ENCODE data around the gene PTPDC1. TPM values are rescaled to one million over a fixed set of nuclear protein-coding genes. Genes with fewer than 3 reads are reported as not detected.

The PTPDC1 gene
- 3.3 to 4.3 TPM (median 4.2 TPM) in 5 replicates for total RNA-seq (2022; extraction: Qiagen RNA extraction; ENCODE audit: low read depth)

GRCh38 chr9:94084314-94084713 lies at the start of gene PTPDC1:
Gene PTPDC1 (plus strand): TSS chr9:94084464. CDS start chr9:94084531, 67 bp downstream.

Other genes with a start within 250 kb of the PTPDC1 start
- gene BARX1, start 129.1 kb upstream of the PTPDC1 start, total RNA-seq (2022; extraction: Qiagen RNA extraction; ENCODE audit: low read depth), result 7.1 to 12.5 TPM (median 11.0 TPM) in 5 replicates
- gene ZNF169, start 174.8 kb downstream of the PTPDC1 start, total RNA-seq (2022; extraction: Qiagen RNA extraction; ENCODE audit: low read depth), result 1.6 to 2.2 TPM (median 2.0 TPM) in 5 replicates
- not detected in 5 replicates for gene NUTM2F, start 244.2 kb downstream of the PTPDC1 start, total RNA-seq (2022; extraction: Qiagen RNA extraction; ENCODE audit: low read depth)